GM23248 (cell line): ENCODE measurements around the gene MRPS17. TPM values are rescaled to one million over a fixed set of nuclear protein-coding genes. Genes with fewer than 3 reads are reported as not detected.

Source experiments
- DNase-seq: peaks from one replicate; pipeline ENCODE4 v3.0.0-alpha.2; 2015
- H2AFZ ChIP-seq: fragments of 200-600 bp; sonication (generic); 2 replicates; pipeline ENCODE4 v1.6.1; 2016; ENCODE audit warnings: antibody characterized with exemption
- H3F3A ChIP-seq: fragments of 200-600 bp; sonication (generic); 2 replicates; pipeline ENCODE4 v1.6.1; 2016; ENCODE audit warnings: mild to moderate bottlenecking, antibody characterized with exemption, mixed run types; ENCODE audit not compliant: insufficient read depth
- H3K27ac ChIP-seq: fragments of 200-600 bp; sonication (generic); 2 replicates; pipeline ENCODE4 v1.5.1; 2016; ENCODE audit warnings: mild to moderate bottlenecking
- H3K27me3 ChIP-seq: fragments of 200-600 bp; sonication (generic); replicated peaks from 2 replicates; pipeline ENCODE4 v1.6.1; 2016; ENCODE audit warnings: mild to moderate bottlenecking; ENCODE audit not compliant: insufficient read depth
- H3K36me3 ChIP-seq: fragments of 200-600 bp; sonication (generic); 2 replicates; pipeline ENCODE4 v1.6.1; 2016; ENCODE audit warnings: low read depth, mild to moderate bottlenecking
- H3K4me1 ChIP-seq: fragments of 200-600 bp; sonication (generic); 2 replicates; pipeline ENCODE4 v1.6.1; 2016; ENCODE audit warnings: mild to moderate bottlenecking; ENCODE audit not compliant: insufficient read depth
- H3K4me2 ChIP-seq: fragments of 200-600 bp; sonication (generic); one replicate; pipeline ENCODE4 v1.6.1; 2016; ENCODE audit warnings: mild to moderate bottlenecking; ENCODE audit not compliant: unreplicated experiment
- H3K4me3 ChIP-seq: fragments of 200-600 bp; sonication (generic); 2 replicates; pipeline ENCODE4 v1.5.1; 2016; ENCODE audit warnings: mild to moderate bottlenecking
- H3K79me2 ChIP-seq: fragments of 200-600 bp; sonication (generic); 2 replicates; pipeline ENCODE4 v1.6.1; 2016; ENCODE audit warnings: mild to moderate bottlenecking; ENCODE audit not compliant: insufficient read depth
- H3K9ac ChIP-seq: fragments of 200-600 bp; sonication (generic); 2 replicates; pipeline ENCODE4 v1.6.1; 2016; ENCODE audit warnings: mild to moderate bottlenecking
- H3K9me2 ChIP-seq: fragments of 200-600 bp; sonication (generic); 2 replicates; pipeline ENCODE4 v1.6.1; 2016; ENCODE audit warnings: mixed run types, mild to moderate bottlenecking, moderate library complexity; ENCODE audit not compliant: insufficient read depth
- H3K9me3 ChIP-seq: fragments of 200-600 bp; sonication (generic); one replicate; pipeline ENCODE4 v1.6.1; 2017; ENCODE audit warnings: low read depth
- H4K20me1 ChIP-seq: fragments of 200-600 bp; sonication (generic); 2 replicates; pipeline ENCODE4 v1.6.0; 2016; ENCODE audit not compliant: insufficient read depth
- EZH2 ChIP-seq: fragments of 200-600 bp; sonication (generic); IDR thresholded peaks from 2 replicates; pipeline ENCODE4 v1.6.1; 2018; ENCODE audit warnings: antibody characterized with exemption, mild to moderate bottlenecking; ENCODE audit not compliant: insufficient read depth, poor library complexity, severe bottlenecking
- EZH2phosphoT487 ChIP-seq: fragments of 200-600 bp; sonication (generic); IDR thresholded peaks from 2 replicates; pipeline ENCODE4 v1.6.1; 2018; ENCODE audit warnings: antibody characterized with exemption, moderate library complexity, mild to moderate bottlenecking, low read depth; ENCODE audit not compliant: insufficient read depth
- WGBS, 2 experiments: methylation state at CpG; one replicate each; pipeline ENCODE4 v1.1.6; 2015 to 2017; ENCODE audit warnings: low lambda C conversion rate in 2 of 2, low coverage in 1 of 2; ENCODE audit errors: missing lambda C conversion rate in 2 of 2; 5-methylcytosine and 5-hydroxymethylcytosine counted together
- in situ Hi-C: fragments of 300-500 bp; cut with MboI; formaldehyde crosslinking; loops from 2 replicates; pipeline ENCODE4 v1.15.0; 2020
- polyA plus RNA-seq: library from polyadenylated mRNA; unstranded; fragments of >200 nt; fragmentation: Nextera tagmentation; extraction: Ambion mirVana; gene quantifications from 2 replicates; pipeline ENCODE4 v1.2.1, GENCODE V29; 2016
- total RNA-seq: library from RNA; depleted of rRNA; stranded (reverse); fragments of >200 nt; shearing (Covaris generic); gene quantifications from 2 replicates; pipeline ENCODE4 v1.2.3, GENCODE V29; 2014; rRNA removed

Gene MRPS17
- total RNA-seq: 10.3 and 10.4 TPM in 2 replicates
- polyA plus RNA-seq: 22.2 and 22.3 TPM in 2 replicates

GRCh38 chr7:55951637-55952351 is at the start of gene MRPS17:
TSS of gene MRPS17 (plus strand) at chr7:55951877. CDS start at chr7:55953196, 1,319 bp downstream.
- Histone ChIP-seq H3K4me1 (no peaks in the 10 kb centered on the region), H3K27ac (peak within 1 kb of the TSS; percentile 27; the same call in 1 of the 2 replicates), H3K79me2 (peaks cover 21% of the 10 kb centered on the region), H3K4me3 (peak within 1 kb of the TSS; percentile 100), H3K9me3 (no peaks in the 10 kb centered on the region), H4K20me1 (no peaks in the 10 kb centered on the region), H3K27me3 (no peaks in the 10 kb centered on the region), H3F3A (no peaks in the 10 kb centered on the region), H3K9ac (peak within 1 kb of the TSS; percentile 88), H3K9me2 (no peaks in the 10 kb centered on the region), H3K4me2 (peak within 1 kb of the TSS; percentile 94), H3K36me3 (no peaks in the 10 kb centered on the region; the same call in 1 of the 2 replicates), H2AFZ (peak within 1 kb of the TSS; percentile 99)
- no peak for TF ChIP-seq EZH2
- TF ChIP-seq EZH2phosphoT487: no peak
- DNase-seq: peak; percentile 93
- in situ Hi-C loops: loop anchor here (25.0 kb wide), 1 partner anchor 314 kb away; no protein-coding TSS in a partner anchor
- WGBS, 2 experiments: 2% methylated on average over 48 to 53 of the region's 53 CpGs

GRCh38 chr7:55903985-55904759 is 47.5 kb upstream of the MRPS17 start:
- H3K79me2 ChIP-seq: no peaks in the 10 kb centered on the region
- WGBS, 2 experiments: 73 to 76% methylated on average over 6 to 8 of the region's 8 CpGs
- in situ Hi-C loops: no loop called here
- H3K27me3 ChIP-seq: no peaks in the 10 kb centered on the region
- no peaks in the 10 kb centered on the region for H3K9me3 ChIP-seq
- no peaks in the 10 kb centered on the region for H3K4me1 ChIP-seq
- H3F3A ChIP-seq: no peaks in the 10 kb centered on the region
- H3K4me3 ChIP-seq: no peak overlapping the region
- no peak overlapping the region for H3K9ac ChIP-seq
- no peaks in the 10 kb centered on the region for H3K36me3 ChIP-seq
- H3K27ac ChIP-seq: no peak overlapping the region
- H3K9me2 ChIP-seq: no peaks in the 10 kb centered on the region
- TF ChIP-seq EZH2: no peak
- TF ChIP-seq EZH2phosphoT487: no peak
- no peak overlapping the region for H2AFZ ChIP-seq
- no peaks in the 10 kb centered on the region for H4K20me1 ChIP-seq
- H3K4me2 ChIP-seq: no peak overlapping the region
- DNase-seq: no peak

GRCh38 chr7:55912748-55913158 is 38.9 kb upstream of the MRPS17 start:
- no peaks in the 10 kb centered on the region for H3K9me2 ChIP-seq
- no peak overlapping the region for H2AFZ ChIP-seq
- no peak overlapping the region for H3K27ac ChIP-seq
- H3K4me2 ChIP-seq: no peak overlapping the region
- H3K27me3 ChIP-seq: no peaks in the 10 kb centered on the region
- H3K9ac ChIP-seq: no peak overlapping the region
- TF ChIP-seq EZH2: no peak
- no peak for TF ChIP-seq EZH2phosphoT487
- no peak for DNase-seq
- H3K36me3 ChIP-seq: no peaks in the 10 kb centered on the region
- no peak overlapping the region for H3K4me3 ChIP-seq
- H3K9me3 ChIP-seq: no peaks in the 10 kb centered on the region
- no peaks in the 10 kb centered on the region for H4K20me1 ChIP-seq
- H3K79me2 ChIP-seq: no peaks in the 10 kb centered on the region
- H3K4me1 ChIP-seq: no peaks in the 10 kb centered on the region
- in situ Hi-C loops: no loop called here
- H3F3A ChIP-seq: no peaks in the 10 kb centered on the region
- WGBS, 2 experiments: 50 to 51% methylated on average over 3 of the region's 3 CpGs

GRCh38 chr7:55917771-55918170 is 33.9 kb upstream of the MRPS17 start:
- in situ Hi-C loops: no loop called here
- Histone ChIP-seq H3K27ac (no peak overlapping the region), H2AFZ (no peak overlapping the region), H3K79me2 (no peaks in the 10 kb centered on the region), H3F3A (no peaks in the 10 kb centered on the region), H3K9ac (no peak overlapping the region), H4K20me1 (no peaks in the 10 kb centered on the region), H3K36me3 (no peaks in the 10 kb centered on the region), H3K9me3 (no peaks in the 10 kb centered on the region), H3K9me2 (no peaks in the 10 kb centered on the region), H3K4me2 (no peak overlapping the region), H3K4me3 (no peak overlapping the region), H3K4me1 (no peaks in the 10 kb centered on the region), H3K27me3 (no peaks in the 10 kb centered on the region)
- TF ChIP-seq EZH2phosphoT487 (no peak), EZH2 (no peak)
- WGBS, 2 experiments: 92 to 94% methylated on average over 1 of the region's 1 CpG
- DNase-seq: no peak
